ENCODE data around the gene TRAPPC2L.
"Not testable (repeated sequence)": the region's sequence is repeated elsewhere in the genome, so short reads cannot be mapped to it uniquely, and the experiment has no call there.

Gene TRAPPC2L

DNA sequence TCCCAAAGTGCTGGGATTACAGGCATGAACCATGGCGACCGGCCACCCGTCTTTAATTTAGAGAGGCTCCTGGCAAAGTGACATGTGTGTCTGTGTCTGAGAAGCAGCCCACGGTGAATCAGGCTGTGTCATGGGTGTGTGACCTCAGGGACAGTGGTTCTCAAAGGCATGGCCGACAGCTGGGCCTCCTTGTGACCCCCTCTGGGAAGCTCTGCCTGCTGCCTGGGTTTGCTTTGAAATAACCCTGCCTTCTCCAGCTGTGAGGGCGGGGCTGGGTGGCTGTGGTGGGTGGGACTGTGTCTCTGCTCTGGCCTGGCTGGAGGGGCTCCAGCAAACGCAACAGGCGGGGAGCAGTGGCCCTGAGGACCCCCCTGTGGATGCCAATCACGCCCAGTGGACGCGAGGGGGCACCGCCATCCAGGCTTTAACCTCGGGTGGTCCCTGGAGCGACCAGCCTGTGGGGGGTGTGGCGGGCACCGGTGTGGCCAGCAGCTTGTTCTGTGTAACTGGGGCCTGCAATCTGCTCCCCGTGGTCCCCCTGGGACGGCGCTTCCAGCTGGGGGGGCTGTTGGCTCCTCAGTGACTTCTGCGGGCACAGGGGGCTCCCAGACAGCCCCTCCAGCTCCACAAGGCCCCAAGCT lies 36.4 kb upstream of the TRAPPC2L start:
- Histone ChIP-seq H3K4me3 (ENCODE audit: low read depth in 1 of 5, low read length in 5 of 5) (no peak overlapping the region), H3K9ac (ENCODE audit: low read length in 5 of 5) (no peak overlapping the region), H3K36me3 (ENCODE audit: control insufficient read depth in 5 of 5, insufficient read depth in 5 of 5, low read length in 5 of 5) (peaks cover 0 to 41% (median 27%) of the 10 kb centered on the region in 5 donors), H3K27me3 (ENCODE audit: control insufficient read depth in 5 of 5, insufficient read depth in 4 of 5, low read length in 5 of 5) (no peaks in the 10 kb centered on the region), H3K9me3 (ENCODE audit: control insufficient read depth in 5 of 5, low read length in 5 of 5) (no peaks in the 10 kb centered on the region), H3K4me1 (ENCODE audit: control insufficient read depth in 5 of 5, insufficient read depth in 5 of 5, low read length in 5 of 5) (peaks cover 0 to 2% (median 0%) of the 10 kb centered on the region in 5 donors), H3K27ac (ENCODE audit: low read depth, low read length) (no peak overlapping the region)

- H3K27ac ChIP-seq (ENCODE audit: low read depth, low read length) = no peak overlapping the region
- H3K27me3 ChIP-seq (ENCODE audit: control insufficient read depth in 5 of 5, insufficient read depth in 4 of 5, low read length in 5 of 5) = no peaks in the 10 kb centered on the region
- no peak overlapping the region for H3K9ac ChIP-seq (ENCODE audit: low read length in 5 of 5)
- peaks cover 0 to 46% (median 31%) of the 10 kb centered on the region in 5 donors for H3K36me3 ChIP-seq (ENCODE audit: control insufficient read depth in 5 of 5, insufficient read depth in 5 of 5, low read length in 5 of 5)
- H3K9me3 ChIP-seq (ENCODE audit: control insufficient read depth in 5 of 5, low read length in 5 of 5) = no peaks in the 10 kb centered on the region
- peaks cover 0 to 2% (median 0%) of the 10 kb centered on the region in 5 donors for H3K4me1 ChIP-seq (ENCODE audit: control insufficient read depth in 5 of 5, insufficient read depth in 5 of 5, low read length in 5 of 5)
- no peak overlapping the region for H3K4me3 ChIP-seq (ENCODE audit: low read depth in 1 of 5, low read length in 5 of 5)
These were observed 35.6 kb upstream of the TRAPPC2L start for GRCh38 chr16:88821168-88821850.

- H3K9ac ChIP-seq (ENCODE audit: low read length in 5 of 5) = no peak overlapping the region
- peaks cover 0 to 56% (median 31%) of the 10 kb centered on the region in 5 donors for H3K36me3 ChIP-seq (ENCODE audit: control insufficient read depth in 5 of 5, insufficient read depth in 5 of 5, low read length in 5 of 5)
- H3K27me3 ChIP-seq (ENCODE audit: control insufficient read depth in 5 of 5, insufficient read depth in 4 of 5, low read length in 5 of 5) = no peaks in the 10 kb centered on the region
- H3K27ac ChIP-seq (ENCODE audit: low read depth, low read length) = no peak overlapping the region
- H3K9me3 ChIP-seq (ENCODE audit: control insufficient read depth in 5 of 5, low read length in 5 of 5) = no peaks in the 10 kb centered on the region
- peaks cover 0 to 2% (median 0%) of the 10 kb centered on the region in 5 donors for H3K4me1 ChIP-seq (ENCODE audit: control insufficient read depth in 5 of 5, insufficient read depth in 5 of 5, low read length in 5 of 5)
- H3K4me3 ChIP-seq (ENCODE audit: low read depth in 1 of 5, low read length in 5 of 5) = no peak overlapping the region
These were observed 34.5 kb upstream of the TRAPPC2L start for GRCh38 chr16:88822281-88823040.

- H3K4me3 ChIP-seq (ENCODE audit: low read depth in 1 of 5, low read length in 5 of 5); H3K27ac ChIP-seq (ENCODE audit: low read depth, low read length); H3K9ac ChIP-seq (ENCODE audit: low read length in 5 of 5); H3K27me3 ChIP-seq (ENCODE audit: control insufficient read depth in 5 of 5, insufficient read depth in 4 of 5, low read length in 5 of 5); H3K9me3 ChIP-seq (ENCODE audit: control insufficient read depth in 5 of 5, low read length in 5 of 5); H3K4me1 ChIP-seq (ENCODE audit: control insufficient read depth in 5 of 5, insufficient read depth in 5 of 5, low read length in 5 of 5): not testable (repeated sequence)
- peaks cover 0 to 65% (median 39%) of the 10 kb centered on the region in 5 donors for H3K36me3 ChIP-seq (ENCODE audit: control insufficient read depth in 5 of 5, insufficient read depth in 5 of 5, low read length in 5 of 5)
These were observed 33.3 kb upstream of the TRAPPC2L start for GRCh38 chr16:88823646-88824045.

DNA sequence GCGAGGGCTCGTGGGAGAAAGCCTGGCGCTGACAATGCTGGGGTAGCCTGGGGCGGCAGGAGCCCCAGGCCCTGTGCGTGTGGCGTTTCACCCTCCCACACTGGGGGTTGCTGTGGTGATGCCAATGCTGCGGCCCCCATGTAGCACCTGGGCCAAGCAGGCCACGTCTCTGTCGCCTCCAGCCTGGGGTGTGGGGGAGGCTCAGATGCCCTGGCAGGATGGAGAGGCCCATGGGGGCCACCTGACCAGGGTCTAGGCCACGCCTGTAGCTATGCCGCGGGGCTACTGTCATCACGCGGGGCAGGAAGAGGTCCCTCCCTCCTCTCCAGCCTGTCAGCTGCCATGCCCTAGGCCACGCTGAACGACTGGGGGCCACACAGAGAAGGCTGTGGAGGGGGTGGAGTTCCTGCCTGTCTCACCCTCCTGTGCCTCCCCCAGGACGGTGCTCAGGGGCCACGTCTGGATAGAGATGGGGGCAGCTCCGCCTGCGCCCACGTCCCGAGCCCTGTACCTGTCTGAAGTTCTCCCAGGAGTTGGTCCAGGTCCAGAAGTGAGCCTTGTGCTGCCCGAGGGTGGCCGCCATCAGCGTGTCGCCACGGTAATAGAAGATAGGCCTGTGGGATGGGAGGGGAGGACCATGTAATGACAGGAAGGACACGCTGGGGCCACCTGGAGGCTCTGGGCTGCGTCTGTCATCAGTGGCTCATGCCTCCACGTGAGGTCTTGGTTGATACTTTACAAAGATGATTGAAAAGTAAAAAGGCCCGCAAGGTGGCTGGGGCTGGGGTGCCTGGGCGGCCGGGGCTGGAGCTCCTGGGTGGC lies 32.5 kb upstream of the TRAPPC2L start:
- Histone ChIP-seq H3K4me3 (ENCODE audit: low read depth in 1 of 5, low read length in 5 of 5) (no peak overlapping the region), H3K27me3 (ENCODE audit: control insufficient read depth in 5 of 5, insufficient read depth in 4 of 5, low read length in 5 of 5) (no peaks in the 10 kb centered on the region), H3K9ac (ENCODE audit: low read length in 5 of 5) (no peak overlapping the region), H3K27ac (ENCODE audit: low read depth, low read length) (no peak overlapping the region), H3K36me3 (ENCODE audit: control insufficient read depth in 5 of 5, insufficient read depth in 5 of 5, low read length in 5 of 5) (peaks cover 0 to 68% (median 44%) of the 10 kb centered on the region in 5 donors), H3K9me3 (ENCODE audit: control insufficient read depth in 5 of 5, low read length in 5 of 5) (no peaks in the 10 kb centered on the region), H3K4me1 (ENCODE audit: control insufficient read depth in 5 of 5, insufficient read depth in 5 of 5, low read length in 5 of 5) (peaks cover 0 to 2% (median 0%) of the 10 kb centered on the region in 5 donors)

GRCh38 chr16:88825146-88825545 lies 31.8 kb upstream of the TRAPPC2L start:
- H3K4me3 ChIP-seq (ENCODE audit: low read depth in 1 of 5, low read length in 5 of 5) = no peak overlapping the region
- no peaks in the 10 kb centered on the region for H3K9me3 ChIP-seq (ENCODE audit: control insufficient read depth in 5 of 5, low read length in 5 of 5)
- H3K4me1 ChIP-seq (ENCODE audit: control insufficient read depth in 5 of 5, insufficient read depth in 5 of 5, low read length in 5 of 5) = peaks cover 0 to 2% (median 0%) of the 10 kb centered on the region in 5 donors
- no peak overlapping the region for H3K9ac ChIP-seq (ENCODE audit: low read length in 5 of 5)
- no peaks in the 10 kb centered on the region for H3K27me3 ChIP-seq (ENCODE audit: control insufficient read depth in 5 of 5, insufficient read depth in 4 of 5, low read length in 5 of 5)
- H3K36me3 ChIP-seq (ENCODE audit: control insufficient read depth in 5 of 5, insufficient read depth in 5 of 5, low read length in 5 of 5) = peaks cover 0 to 71% (median 47%) of the 10 kb centered on the region in 5 donors
- no peak overlapping the region for H3K27ac ChIP-seq (ENCODE audit: low read depth, low read length)

- Histone ChIP-seq H3K4me1 (ENCODE audit: control insufficient read depth in 5 of 5, insufficient read depth in 5 of 5, low read length in 5 of 5) (peaks cover 0 to 2% (median 0%) of the 10 kb centered on the region in 5 donors), H3K27me3 (ENCODE audit: control insufficient read depth in 5 of 5, insufficient read depth in 4 of 5, low read length in 5 of 5) (no peaks in the 10 kb centered on the region), H3K27ac (ENCODE audit: low read depth, low read length) (no peak overlapping the region), H3K9ac (ENCODE audit: low read length in 5 of 5) (no peak overlapping the region), H3K4me3 (ENCODE audit: low read depth in 1 of 5, low read length in 5 of 5) (no peak overlapping the region), H3K9me3 (ENCODE audit: control insufficient read depth in 5 of 5, low read length in 5 of 5) (no peaks in the 10 kb centered on the region), H3K36me3 (ENCODE audit: control insufficient read depth in 5 of 5, insufficient read depth in 5 of 5, low read length in 5 of 5) (peaks cover 0 to 69% (median 44%) of the 10 kb centered on the region in 5 donors)
These were observed 30.7 kb upstream of the TRAPPC2L start for GRCh38 chr16:88826070-88826840.

DNA sequence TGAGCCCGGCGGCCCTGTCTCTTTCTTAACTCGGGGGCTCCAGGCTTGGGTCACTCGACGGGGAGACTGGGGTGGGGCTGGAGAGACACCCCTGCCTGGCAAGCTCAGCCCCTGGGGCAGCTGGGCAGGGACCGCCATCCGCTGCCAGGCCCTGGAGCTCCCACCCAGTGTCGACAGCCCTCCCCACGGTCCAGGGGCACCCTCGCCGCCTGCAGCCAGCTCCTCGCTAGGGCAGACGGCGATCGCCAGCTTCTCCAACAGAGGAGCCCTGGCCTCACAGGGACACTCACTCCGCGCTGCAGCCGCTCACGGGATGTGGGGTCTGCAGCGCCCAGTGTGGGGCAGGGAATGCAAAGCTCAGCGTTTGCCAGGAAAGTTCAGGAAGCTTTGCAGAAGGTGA lies 29.2 kb upstream of the TRAPPC2L start:
- H3K4me1 ChIP-seq (ENCODE audit: control insufficient read depth in 5 of 5, insufficient read depth in 5 of 5, low read length in 5 of 5) = peaks cover 0 to 2% (median 0%) of the 10 kb centered on the region in 5 donors
- no peak overlapping the region for H3K4me3 ChIP-seq (ENCODE audit: low read depth in 1 of 5, low read length in 5 of 5)
- H3K9me3 ChIP-seq (ENCODE audit: control insufficient read depth in 5 of 5, low read length in 5 of 5) = no peaks in the 10 kb centered on the region
- no peaks in the 10 kb centered on the region for H3K27me3 ChIP-seq (ENCODE audit: control insufficient read depth in 5 of 5, insufficient read depth in 4 of 5, low read length in 5 of 5)
- H3K27ac ChIP-seq (ENCODE audit: low read depth, low read length) = no peak overlapping the region
- peaks cover 0 to 54% (median 31%) of the 10 kb centered on the region in 5 donors for H3K36me3 ChIP-seq (ENCODE audit: control insufficient read depth in 5 of 5, insufficient read depth in 5 of 5, low read length in 5 of 5)
- H3K9ac ChIP-seq (ENCODE audit: low read length in 5 of 5) = no peak overlapping the region

GRCh38 chr16:88828711-88829110 lies 28.2 kb upstream of the TRAPPC2L start:
- Histone ChIP-seq H3K4me1 (ENCODE audit: control insufficient read depth in 5 of 5, insufficient read depth in 5 of 5, low read length in 5 of 5) (no peaks in the 10 kb centered on the region), H3K4me3 (ENCODE audit: low read depth in 1 of 5, low read length in 5 of 5) (no peak overlapping the region), H3K27me3 (ENCODE audit: control insufficient read depth in 5 of 5, insufficient read depth in 4 of 5, low read length in 5 of 5) (no peaks in the 10 kb centered on the region), H3K9ac (ENCODE audit: low read length in 5 of 5) (no peak overlapping the region), H3K36me3 (ENCODE audit: control insufficient read depth in 5 of 5, insufficient read depth in 5 of 5, low read length in 5 of 5) (peaks cover 0 to 49% (median 28%) of the 10 kb centered on the region in 5 donors), H3K27ac (ENCODE audit: low read depth, low read length) (no peak overlapping the region), H3K9me3 (ENCODE audit: control insufficient read depth in 5 of 5, low read length in 5 of 5) (no peaks in the 10 kb centered on the region)

Data from subcutaneous abdominal adipose tissue (tissue), 5 donors.